CD4-positive, CD25-positive, alpha-beta regulatory T cell (primary cell): ENCODE data around the gene GCC2. TPM values are rescaled to one million over a fixed set of nuclear protein-coding genes. Genes with fewer than 3 reads are reported as not detected.

Experiments used
- ATAC-seq, 2 donors: fragments of 150-1000 bp; cut with Tn5 transposase; one replicate each; pipeline ENCODE4 v1.10.0; 2021; ENCODE audit warnings: low read depth in 2 of 2, moderate number of reproducible peaks in 2 of 2, moderate library complexity in 1 of 2
- DNase-seq, 3 donors: peaks; one replicate each; pipeline versions ENCODE4 v3.0.0 to v3.0.0-alpha.2; 2012 to 2022; ENCODE audit warnings: mixed read lengths in 1 of 3
- H3K27ac ChIP-seq: one replicate; pipeline ENCODE4 v1.7.0; 2013; ENCODE audit warnings: mild to moderate bottlenecking, low read length; ENCODE audit not compliant: insufficient read depth, poor library complexity, severe bottlenecking
- H3K27me3 ChIP-seq: one replicate; pipeline ENCODE4 v1.7.0; 2013; ENCODE audit warnings: low read length; ENCODE audit not compliant: control insufficient read depth, insufficient read depth
- H3K36me3 ChIP-seq: one replicate; pipeline ENCODE4 v1.7.0; 2013; ENCODE audit warnings: mild to moderate bottlenecking, low read length, moderate library complexity; ENCODE audit not compliant: control insufficient read depth, insufficient read depth
- H3K4me1 ChIP-seq: 2 replicates; pipeline ENCODE4 v1.7.0; 2013; ENCODE audit warnings: mild to moderate bottlenecking, low read length; ENCODE audit not compliant: insufficient read depth, control insufficient read depth, poor library complexity, severe bottlenecking
- H3K4me3 ChIP-seq: one replicate; pipeline ENCODE4 v1.7.0; 2013; ENCODE audit warnings: low read depth, mild to moderate bottlenecking, low read length, moderate library complexity
- H3K9me3 ChIP-seq, 2 experiments: 1 replicate in 1 of 2; 2 replicates in 1 of 2; pipeline ENCODE4 v1.7.0; 2013; ENCODE audit warnings: low read length in 2 of 2, mild to moderate bottlenecking in 1 of 2, moderate library complexity in 1 of 2; ENCODE audit not compliant: control insufficient read depth in 2 of 2
- H3K27ac Mint-ChIP-seq, 3 donors: one replicate each; pipeline ENCODE4 v1.8.0; 2020 to 2022; ENCODE audit warnings: mild to moderate bottlenecking in 3 of 3, mixed read lengths in 3 of 3, moderate library complexity in 2 of 3
- H3K27me3 Mint-ChIP-seq: one replicate; pipeline ENCODE4 v1.8.0; 2022; ENCODE audit warnings: mild to moderate bottlenecking, mixed read lengths
- H3K36me3 Mint-ChIP-seq: one replicate; pipeline ENCODE4 v1.8.0; 2020; ENCODE audit warnings: mixed read lengths
- H3K4me1 Mint-ChIP-seq, 4 donors: one replicate each; pipeline ENCODE4 v1.8.0; 2020 to 2022; ENCODE audit warnings: mixed read lengths in 4 of 4, mild to moderate bottlenecking in 1 of 4
- H3K4me3 Mint-ChIP-seq, 4 donors: one replicate each; pipeline ENCODE4 v1.8.0; 2020 to 2022; ENCODE audit warnings: mild to moderate bottlenecking in 4 of 4, mixed read lengths in 4 of 4, moderate library complexity in 3 of 4
- H3K9me3 Mint-ChIP-seq, 7 donors: one replicate each; pipeline ENCODE4 v1.8.0; 2020 to 2022; ENCODE audit warnings: mixed read lengths in 7 of 7, mild to moderate bottlenecking in 3 of 7, moderate library complexity in 2 of 7
- polyA plus RNA-seq, 4 donors: library from polyadenylated mRNA; unstranded; fragments of 300-500 nt; fragmentation: Illumina TruSeq; gene quantifications; one replicate each; pipeline ENCODE4 v1.2.3, GENCODE V29; 2021
- total RNA-seq: library from RNA; stranded (reverse); gene quantifications from one replicate; pipeline ENCODE4 v1.2.3, GENCODE V29; 2022

GCC2 gene
- total and polyA plus RNA-seq, 5 donors from 2014 or later = 36.7 to 100 (median 42.2) TPM

GRCh38 chr2:108542071-108542470, 93.1 kb downstream of the GCC2 start:
- ATAC-seq (no peak), DNase-seq (no peak)
- Histone ChIP-seq H3K9me3 (no peaks in the 10 kb centered on the region), H3K36me3 (no peaks in the 10 kb centered on the region), H3K27ac (no peak overlapping the region), H3K27me3 (no peaks in the 10 kb centered on the region), H3K4me3 (no peak overlapping the region), H3K4me1 (no peaks in the 10 kb centered on the region)
- H3K9me3 Mint-ChIP-seq = no peaks in the 10 kb centered on the region
- no peak overlapping the region for H3K4me3 Mint-ChIP-seq
- no peaks in the 10 kb centered on the region for H3K27me3 Mint-ChIP-seq
- H3K27ac Mint-ChIP-seq = no peak overlapping the region
- peaks cover 10% of the 10 kb centered on the region for H3K36me3 Mint-ChIP-seq
- H3K4me1 Mint-ChIP-seq = peaks cover 13 to 43% (median 17%) of the 10 kb centered on the region in 4 donors

DNA sequence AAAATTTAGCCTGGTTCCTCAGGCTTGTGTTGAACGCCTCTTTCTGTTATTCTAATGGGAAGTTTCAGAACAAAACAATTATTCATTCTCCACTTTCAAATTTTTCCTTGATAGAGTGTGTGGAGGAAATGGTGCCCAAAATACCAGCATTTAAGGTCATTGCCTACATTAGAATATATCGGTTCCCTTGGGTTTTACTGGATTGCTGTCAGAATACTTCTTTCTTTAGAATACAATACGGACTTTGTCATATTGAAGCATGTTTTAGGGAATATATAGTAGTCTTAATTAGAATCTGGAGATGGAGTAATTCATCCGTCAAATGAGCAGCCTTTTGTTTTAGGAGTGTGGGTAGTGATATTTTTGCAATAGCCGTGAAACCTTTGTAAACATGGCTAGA, 98.6 kb downstream of the GCC2 start:
- Histone ChIP-seq H3K4me1 (no peaks in the 10 kb centered on the region), H3K4me3 (no peak overlapping the region), H3K36me3 (no peaks in the 10 kb centered on the region), H3K9me3 (no peaks in the 10 kb centered on the region), H3K27me3 (no peaks in the 10 kb centered on the region), H3K27ac (no peak overlapping the region)
- no peak for ATAC-seq
- peaks cover 4% of the 10 kb centered on the region for H3K36me3 Mint-ChIP-seq
- DNase-seq = no peak
- no peak overlapping the region for H3K4me3 Mint-ChIP-seq
- H3K27ac Mint-ChIP-seq = peak overlapping the region in 1 of 3 donors; percentile 29
- no peaks in the 10 kb centered on the region for H3K27me3 Mint-ChIP-seq
- H3K9me3 Mint-ChIP-seq = no peaks in the 10 kb centered on the region
- H3K4me1 Mint-ChIP-seq = peaks cover 0 to 11% (median 6%) of the 10 kb centered on the region in 4 donors

GRCh38 chr2:108548208-108549003, 99.4 kb downstream of the GCC2 start:
- DNase-seq = no peak
- H3K27me3 ChIP-seq = no peaks in the 10 kb centered on the region
- Mint-ChIP-seq H3K36me3 (peaks cover 4% of the 10 kb centered on the region), H3K27ac (peak overlapping the region in 2 of 3 donors; percentile 29 to 56), H3K9me3 (no peaks in the 10 kb centered on the region), H3K4me3 (no peak overlapping the region), H3K27me3 (no peaks in the 10 kb centered on the region), H3K4me1 (peaks cover 0 to 13% (median 6%) of the 10 kb centered on the region in 4 donors)
- no peak overlapping the region for H3K4me3 ChIP-seq
- no peaks in the 10 kb centered on the region for H3K9me3 ChIP-seq
- H3K36me3 ChIP-seq = no peaks in the 10 kb centered on the region
- ATAC-seq = no peak
- H3K4me1 ChIP-seq = no peaks in the 10 kb centered on the region
- no peak overlapping the region for H3K27ac ChIP-seq

GRCh38 chr2:108552566-108552965, 103.6 kb downstream of the GCC2 start:
- Histone ChIP-seq H3K9me3 (no peaks in the 10 kb centered on the region), H3K4me3 (no peak overlapping the region), H3K4me1 (no peaks in the 10 kb centered on the region), H3K27ac (no peak overlapping the region), H3K36me3 (no peaks in the 10 kb centered on the region), H3K27me3 (no peaks in the 10 kb centered on the region)
- H3K36me3 Mint-ChIP-seq = no peaks in the 10 kb centered on the region
- H3K9me3 Mint-ChIP-seq = no peaks in the 10 kb centered on the region
- peaks cover 0 to 18% (median 4%) of the 10 kb centered on the region in 4 donors for H3K4me1 Mint-ChIP-seq
- H3K4me3 Mint-ChIP-seq = no peak overlapping the region
- DNase-seq = no peak
- no peak overlapping the region for H3K27ac Mint-ChIP-seq
- H3K27me3 Mint-ChIP-seq = no peaks in the 10 kb centered on the region
- no peak for ATAC-seq

DNA sequence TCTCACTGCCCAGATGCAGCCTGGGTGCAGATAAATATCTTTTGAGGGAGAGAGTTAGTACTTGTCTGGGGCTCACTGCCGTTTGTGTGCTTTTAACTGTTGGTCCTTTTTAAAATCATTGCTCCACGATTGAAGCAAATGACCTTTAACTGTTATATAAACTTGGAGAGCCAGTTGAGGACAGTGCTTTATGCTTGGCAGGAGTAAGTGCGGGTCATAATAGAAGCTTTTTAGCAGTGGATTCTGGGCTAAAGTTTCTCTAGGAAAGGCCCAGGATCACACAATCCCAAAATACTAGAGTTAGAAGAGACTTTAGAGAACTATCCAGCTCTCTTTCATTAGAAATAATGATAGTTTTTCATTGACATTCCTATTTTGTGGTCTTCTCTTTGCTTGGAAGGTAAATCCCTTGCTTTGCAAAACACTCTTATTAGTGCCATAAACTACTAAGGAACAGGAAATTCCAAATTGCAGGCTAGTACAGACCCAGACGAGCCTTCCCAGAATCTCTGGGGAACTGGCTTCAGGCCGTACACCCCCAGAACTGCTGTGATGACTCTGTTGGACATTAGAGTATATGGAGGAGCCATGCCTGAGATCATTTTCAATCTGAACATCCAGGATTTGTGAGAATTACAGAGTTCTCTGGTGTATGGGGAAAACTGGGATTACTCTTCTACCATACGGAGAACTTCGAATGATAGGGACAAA, 104.4 kb downstream of the GCC2 start:
- ATAC-seq (no peak), DNase-seq (no peak)
- Histone ChIP-seq H3K36me3 (no peaks in the 10 kb centered on the region), H3K9me3 (no peaks in the 10 kb centered on the region), H3K4me3 (no peak overlapping the region), H3K27ac (no peak overlapping the region), H3K4me1 (no peaks in the 10 kb centered on the region), H3K27me3 (no peaks in the 10 kb centered on the region)
- no peak overlapping the region for H3K27ac Mint-ChIP-seq
- no peaks in the 10 kb centered on the region for H3K27me3 Mint-ChIP-seq
- no peak overlapping the region for H3K4me3 Mint-ChIP-seq
- H3K4me1 Mint-ChIP-seq = peaks cover 5 to 18% (median 6%) of the 10 kb centered on the region in 4 donors
- no peaks in the 10 kb centered on the region for H3K36me3 Mint-ChIP-seq
- no peaks in the 10 kb centered on the region for H3K9me3 Mint-ChIP-seq

DNA sequence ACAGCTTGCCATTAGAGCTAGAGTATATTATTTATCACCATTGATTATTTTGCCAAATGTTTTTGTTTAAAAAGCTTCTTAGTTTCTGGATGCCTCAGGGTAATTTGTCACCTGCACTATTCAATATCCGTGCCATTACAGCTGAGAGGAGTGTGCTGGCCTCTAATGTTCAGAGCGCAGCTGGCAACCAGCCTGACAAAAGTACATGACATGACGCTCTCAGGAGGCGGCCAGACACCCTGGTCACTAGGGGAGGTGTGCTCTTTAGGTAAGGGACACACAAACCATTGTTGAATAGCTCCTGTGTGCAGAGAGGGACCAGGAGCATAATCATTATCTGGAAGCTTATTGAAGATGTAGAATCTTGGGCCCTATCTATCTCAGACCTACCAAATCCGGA, 105.5 kb downstream of the GCC2 start:
- H3K9me3 Mint-ChIP-seq = no peaks in the 10 kb centered on the region

GRCh38 chr2:108555572-108555971, 106.6 kb downstream of the GCC2 start:
- peaks cover 5 to 22% (median 10%) of the 10 kb centered on the region in 4 donors for H3K4me1 Mint-ChIP-seq
- no peaks in the 10 kb centered on the region for H3K36me3 Mint-ChIP-seq
- Histone ChIP-seq H3K4me1 (no peaks in the 10 kb centered on the region), H3K27me3 (no peaks in the 10 kb centered on the region), H3K36me3 (no peaks in the 10 kb centered on the region), H3K27ac (no peak overlapping the region), H3K9me3 (no peaks in the 10 kb centered on the region), H3K4me3 (no peak overlapping the region)
- ATAC-seq (no peak), DNase-seq (no peak)
- no peaks in the 10 kb centered on the region for H3K9me3 Mint-ChIP-seq
- no peaks in the 10 kb centered on the region for H3K27me3 Mint-ChIP-seq
- H3K27ac Mint-ChIP-seq = no peak overlapping the region
- H3K4me3 Mint-ChIP-seq = no peak overlapping the region

More for the DNA sequence above, 105.5 kb downstream of the GCC2 start:
- no peaks in the 10 kb centered on the region for H3K27me3 ChIP-seq
- no peak for ATAC-seq
- DNase-seq = no peak
- H3K4me1 ChIP-seq = no peaks in the 10 kb centered on the region
- Mint-ChIP-seq H3K27me3 (no peaks in the 10 kb centered on the region), H3K4me1 (peaks cover 5 to 20% (median 6%) of the 10 kb centered on the region in 4 donors), H3K4me3 (no peak overlapping the region), H3K27ac (peak overlapping the region in 2 of 3 donors; percentile 13 to 53), H3K36me3 (no peaks in the 10 kb centered on the region)
- no peak overlapping the region for H3K4me3 ChIP-seq
- no peak overlapping the region for H3K27ac ChIP-seq
- no peaks in the 10 kb centered on the region for H3K36me3 ChIP-seq
- H3K9me3 ChIP-seq = no peaks in the 10 kb centered on the region
